GM18858 (cell line): ENCODE measurements around the gene TTLL4.
"Not testable (repeated sequence)": the region's sequence is repeated elsewhere in the genome, so short reads cannot be mapped to it uniquely, and the experiment has no call there.

Experiments used
- ATAC-seq: cut with Tn5 transposase; IDR thresholded peaks from one replicate; pipeline ENCODE4 v1.9.1; 2021; ENCODE audit not compliant: unreplicated experiment

Gene TTLL4

DNA sequence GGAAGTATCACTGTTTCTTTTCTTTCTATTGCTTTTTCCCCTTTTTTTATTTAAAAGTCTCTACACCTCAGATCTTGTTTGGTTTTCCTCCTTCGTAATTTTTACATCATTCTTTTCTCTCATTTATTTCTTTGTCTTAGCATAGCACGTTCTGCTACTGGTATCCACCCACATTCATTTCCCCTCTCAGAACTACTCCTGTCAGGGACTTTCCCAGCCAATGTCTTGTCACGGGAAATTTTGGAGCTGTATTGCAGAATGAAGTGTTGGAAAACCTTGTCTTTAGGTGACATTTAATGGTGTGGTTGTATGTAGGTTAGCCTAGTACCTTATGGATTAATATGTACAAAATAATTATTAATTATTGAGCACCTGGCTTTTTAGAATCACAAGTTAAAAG, 34.0 kb downstream of the TTLL4 start:
- ATAC-seq, result no peak

DNA sequence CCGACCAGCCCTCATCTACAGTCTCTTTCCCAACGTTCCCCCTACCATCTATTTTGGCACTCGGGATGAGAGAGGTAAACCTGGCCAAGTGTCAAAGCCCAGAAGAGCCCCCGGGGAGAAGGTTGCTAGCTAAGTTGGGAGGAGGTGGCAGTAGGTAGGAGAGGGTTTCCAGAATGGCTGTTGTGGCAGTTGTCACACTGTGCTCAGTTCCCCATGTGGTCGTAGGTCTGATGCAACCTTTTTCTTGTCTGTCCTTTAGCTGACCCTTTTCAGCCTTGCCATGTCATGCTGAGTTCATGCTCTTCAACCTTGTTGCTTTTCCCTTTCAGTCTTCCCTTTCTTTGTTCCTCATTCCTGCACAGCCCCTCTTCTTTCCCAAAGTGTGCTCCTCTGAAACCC, 34.5 kb downstream of the TTLL4 start:
- no peak for ATAC-seq

DNA sequence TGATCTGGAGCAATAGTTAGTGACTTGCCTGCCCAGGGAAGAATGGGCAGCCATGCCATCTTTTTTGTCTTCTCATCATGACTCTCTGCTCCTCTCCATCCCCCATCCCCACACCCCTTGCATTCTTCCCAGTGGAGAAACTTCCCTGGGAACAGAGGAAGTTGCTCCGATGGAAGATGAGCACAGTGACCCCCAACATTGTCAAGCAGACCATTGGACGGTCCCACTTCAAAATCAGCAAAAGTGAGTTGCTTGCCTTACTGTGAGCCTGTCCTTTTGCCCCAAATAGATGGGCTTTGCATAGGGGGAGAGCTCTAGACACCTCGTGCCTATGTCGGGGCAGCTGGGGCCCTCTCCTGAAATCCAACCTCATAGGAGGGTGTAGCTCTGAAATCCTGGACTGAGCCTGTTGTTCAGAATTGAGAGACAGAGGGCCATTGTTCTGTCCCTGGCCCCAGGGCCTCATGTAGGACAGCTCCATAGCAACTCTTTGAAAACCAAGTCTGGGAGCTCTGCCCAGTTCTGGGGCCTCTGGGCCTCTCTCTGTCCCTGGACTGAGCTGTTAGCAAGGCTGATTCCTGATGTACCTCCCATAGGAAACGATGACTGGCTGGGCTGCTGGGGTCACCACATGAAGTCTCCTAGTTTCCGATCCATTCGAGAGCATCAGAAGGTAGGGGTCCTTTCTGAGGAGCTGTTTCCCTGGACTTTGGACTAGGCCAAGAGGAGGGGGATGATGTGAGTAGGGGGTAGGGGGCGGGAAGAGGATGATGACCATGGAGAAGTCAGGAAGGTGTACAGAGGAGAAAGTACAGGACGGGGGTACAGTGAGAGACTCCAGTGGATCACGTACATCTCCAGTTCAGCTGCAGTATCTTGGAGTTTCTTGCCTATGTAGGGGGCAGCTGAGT, 35.2 kb downstream of the TTLL4 start:
- ATAC-seq, result no peak

- no peak for ATAC-seq
Measured at GRCh38 chr2:218746470-218746795, 35.8 kb downstream of the TTLL4 start.

DNA sequence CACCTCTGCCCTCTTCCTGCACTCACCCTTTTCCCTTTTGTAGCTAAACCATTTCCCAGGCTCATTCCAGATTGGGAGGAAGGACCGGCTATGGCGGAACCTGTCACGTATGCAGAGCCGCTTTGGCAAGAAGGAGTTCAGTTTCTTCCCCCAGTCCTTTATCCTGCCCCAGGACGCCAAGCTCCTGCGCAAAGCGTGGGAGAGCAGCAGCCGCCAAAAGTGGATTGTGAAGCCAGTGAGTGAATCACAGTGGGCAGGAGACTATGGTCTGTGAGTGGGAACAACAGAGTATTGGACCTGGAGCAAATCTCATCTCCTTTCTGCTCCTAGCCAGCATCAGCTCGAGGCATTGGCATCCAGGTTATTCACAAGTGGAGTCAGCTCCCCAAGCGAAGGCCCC, 36.3 kb downstream of the TTLL4 start:
- ATAC-seq, result no peak

GRCh38 chr2:218748741-218749441, 38.3 kb downstream of the TTLL4 start:
- ATAC-seq, result no peak

- ATAC-seq, result no peak
Measured at GRCh38 chr2:218754201-218754600, 43.6 kb downstream of the TTLL4 start.

- no peak for ATAC-seq
Measured at GRCh38 chr2:218754781-218755180, 44.1 kb downstream of the TTLL4 start.

DNA sequence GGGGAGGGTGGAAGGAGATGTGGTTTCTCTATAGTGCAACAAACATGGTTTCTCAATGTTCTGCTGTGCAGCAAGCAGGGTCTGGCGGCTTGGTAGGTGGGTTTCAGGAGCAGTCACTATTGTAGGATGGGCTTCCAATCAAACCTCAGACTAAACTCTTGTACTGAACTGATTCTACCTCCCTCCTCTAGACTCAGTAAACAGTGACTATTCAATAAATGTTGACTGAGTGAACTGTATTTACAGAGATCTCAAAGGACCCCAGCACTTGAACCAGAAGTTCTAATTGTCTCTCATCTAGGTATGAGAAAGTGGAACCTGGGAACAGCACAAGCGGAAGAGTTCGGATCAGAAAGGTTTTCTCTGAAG, 44.5 kb downstream of the TTLL4 start:
- no peak for ATAC-seq

DNA sequence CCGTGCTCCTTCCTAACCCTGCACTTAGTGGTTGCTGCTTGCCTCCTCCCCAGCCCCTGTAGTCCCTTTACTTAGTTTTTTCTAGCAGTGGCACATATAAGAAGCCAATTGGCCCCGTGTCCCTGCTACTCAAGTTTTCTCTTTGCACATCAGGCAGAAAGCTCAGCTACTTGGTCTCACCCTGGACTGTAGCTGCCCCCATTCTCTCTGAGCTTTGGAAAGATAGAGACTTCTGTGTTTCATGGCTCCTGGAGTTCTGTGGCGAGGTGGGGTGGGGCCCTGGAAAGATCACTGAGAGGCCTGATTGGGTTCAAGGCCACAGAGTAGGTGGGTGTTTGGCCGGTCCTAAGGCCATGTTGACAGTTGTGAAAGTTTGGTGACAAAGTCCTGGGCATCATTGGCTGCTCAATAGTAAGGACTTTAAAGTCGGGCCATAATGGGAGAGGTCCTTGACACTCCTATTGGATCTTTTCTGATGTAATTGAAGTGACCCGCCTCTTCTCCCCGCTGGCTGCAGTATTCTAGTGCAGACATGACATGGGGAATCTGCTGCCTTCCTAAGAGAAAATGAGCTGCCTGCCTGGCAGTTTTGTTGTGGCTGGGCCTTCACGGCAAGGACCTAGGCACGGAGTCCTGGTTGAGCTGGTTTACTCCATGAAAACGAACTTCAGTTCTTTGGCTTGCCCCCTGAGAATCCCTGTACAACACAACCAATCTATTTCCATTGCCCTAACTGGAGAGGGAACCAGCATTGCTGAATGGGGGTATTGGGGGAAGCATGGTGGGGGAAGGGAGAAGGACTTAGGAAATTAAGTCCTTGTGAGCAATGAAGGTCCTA, 45.2 kb downstream of the TTLL4 start:
- ATAC-seq, result no peak

DNA sequence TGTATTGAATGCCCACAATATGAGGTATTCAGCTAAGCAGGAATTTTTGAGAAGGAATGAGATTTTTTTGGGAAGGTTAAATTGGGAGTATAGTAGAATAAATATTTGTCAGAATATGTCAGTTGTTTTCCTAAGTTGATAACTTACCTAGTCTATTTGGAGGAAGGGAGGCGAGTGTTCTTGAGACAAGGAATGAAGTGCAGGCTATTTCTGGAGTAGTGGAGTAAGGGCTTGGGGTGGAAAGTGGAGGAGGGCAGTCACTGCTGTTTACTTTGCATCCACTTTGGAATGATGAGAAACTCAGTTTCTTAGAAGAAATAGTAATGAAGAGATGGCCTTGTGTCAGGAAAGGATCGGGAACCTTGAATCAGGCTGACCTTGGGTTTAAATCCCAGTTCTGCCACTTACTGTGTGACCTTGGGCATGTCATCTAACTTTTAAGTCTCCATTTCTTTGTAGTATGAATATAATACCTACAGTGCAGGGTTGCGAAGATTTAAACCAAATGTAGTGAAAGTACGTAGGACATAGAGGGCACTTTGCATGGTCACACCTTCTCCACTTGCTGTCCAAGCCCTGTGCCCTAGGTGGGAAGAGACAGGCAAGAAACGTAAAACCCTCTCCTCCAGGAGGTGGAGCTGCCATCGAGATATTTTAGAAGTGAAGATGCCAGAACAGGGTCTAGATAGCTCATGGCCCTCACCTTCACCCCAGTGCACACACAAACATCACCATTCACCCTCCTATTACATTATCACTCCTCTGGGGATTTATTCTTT, 46.2 kb downstream of the TTLL4 start:
- no peak for ATAC-seq

- ATAC-seq, result no peak
Measured at GRCh38 chr2:218761795-218762194, 51.2 kb downstream of the TTLL4 start.

DNA sequence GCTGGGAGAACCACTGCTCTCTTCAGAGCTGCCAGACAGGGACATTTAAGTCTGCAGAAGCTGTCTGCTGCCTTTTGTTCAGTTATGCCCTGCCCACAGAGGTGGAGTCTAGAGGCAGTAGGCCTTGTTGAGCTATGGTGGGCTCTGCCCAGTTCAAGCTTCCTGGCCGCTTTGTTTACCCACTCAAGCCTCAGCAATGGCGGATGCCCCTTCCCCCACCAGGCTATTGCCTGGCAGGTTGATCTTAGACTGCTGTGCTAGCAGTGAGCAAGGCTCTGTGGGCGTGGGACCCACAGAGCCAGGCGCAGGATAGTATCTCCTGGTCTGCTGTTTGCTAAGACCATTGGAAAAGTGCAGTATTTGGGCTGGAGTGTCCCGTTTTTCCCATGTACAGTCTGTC, 62.1 kb downstream of the TTLL4 start:
- not testable (repeated sequence) for ATAC-seq

GRCh38 chr2:218773881-218774280, 63.2 kb downstream of the TTLL4 start:
- ATAC-seq, result no peak

DNA sequence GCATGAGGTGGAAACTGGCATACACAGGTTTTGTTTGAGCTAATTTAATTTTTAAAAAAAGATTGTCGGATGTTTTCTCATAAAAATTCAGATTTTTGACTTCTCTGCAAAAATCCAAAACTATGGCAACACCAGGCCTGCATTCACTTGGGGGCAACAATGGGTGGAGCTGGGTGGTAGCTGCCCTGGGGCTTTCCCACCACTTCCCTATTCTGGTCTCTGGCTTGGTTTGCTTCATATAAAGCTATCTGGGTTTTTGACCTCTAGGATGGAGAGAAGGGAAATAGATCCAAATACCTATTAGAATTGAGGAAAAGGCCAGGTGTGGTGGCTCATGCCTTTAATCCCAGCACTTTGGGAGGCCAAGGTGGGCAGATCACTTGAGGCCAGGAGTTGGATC, 65.9 kb downstream of the TTLL4 start:
- ATAC-seq, result no peak

- ATAC-seq, result no peak
Measured at GRCh38 chr2:218777276-218777990, 66.8 kb downstream of the TTLL4 start.

- no peak for ATAC-seq
Measured at GRCh38 chr2:218780046-218780445, 69.4 kb downstream of the TTLL4 start.

DNA sequence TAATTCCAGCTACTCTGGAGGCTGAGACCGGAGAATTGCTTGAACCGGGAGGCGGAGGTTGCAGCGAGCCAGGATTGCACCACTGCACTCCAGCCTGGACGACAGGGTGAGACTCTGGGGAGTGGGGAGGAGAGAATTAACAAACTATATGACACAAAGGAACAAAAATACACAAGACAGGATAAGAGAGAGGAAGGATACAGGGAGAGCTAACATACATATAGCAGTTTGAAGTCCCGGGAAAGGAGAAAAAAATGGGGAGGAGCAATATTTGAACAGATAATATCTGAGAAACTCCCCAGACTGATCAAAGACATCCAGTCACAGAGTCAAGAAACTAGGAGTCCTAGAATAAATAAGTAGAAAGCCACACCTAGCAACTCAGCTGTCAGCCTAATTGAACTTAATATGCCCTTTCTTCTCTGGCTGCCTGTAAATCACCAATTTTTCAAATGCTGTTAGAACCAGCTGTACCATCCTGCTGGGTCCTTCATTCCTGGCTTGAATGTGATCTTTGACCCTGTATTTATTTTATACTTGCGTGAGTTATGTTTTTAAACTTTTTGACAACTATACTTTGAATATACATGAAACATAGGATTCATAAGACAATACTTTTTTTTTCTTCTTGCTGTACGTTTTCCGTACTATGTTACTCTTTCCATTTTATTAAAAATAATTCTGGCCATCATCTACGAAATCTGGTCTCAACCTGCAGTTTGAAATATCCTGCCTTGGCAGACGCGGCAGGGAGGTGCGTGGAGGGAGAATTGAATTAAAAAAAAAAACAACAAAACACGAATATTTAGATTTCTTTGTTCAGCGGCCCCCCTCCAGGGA, 70.4 kb downstream of the TTLL4 start:
- no peak for ATAC-seq
